GM04504 (cell line): ENCODE data around the gene DHRS7B.

ENCODE experiments used
- DNase-seq: peaks from one replicate; pipeline ENCODE4 v3.0.0-alpha.2; 2012; ENCODE audit warnings: low read depth

DHRS7B gene

DNA sequence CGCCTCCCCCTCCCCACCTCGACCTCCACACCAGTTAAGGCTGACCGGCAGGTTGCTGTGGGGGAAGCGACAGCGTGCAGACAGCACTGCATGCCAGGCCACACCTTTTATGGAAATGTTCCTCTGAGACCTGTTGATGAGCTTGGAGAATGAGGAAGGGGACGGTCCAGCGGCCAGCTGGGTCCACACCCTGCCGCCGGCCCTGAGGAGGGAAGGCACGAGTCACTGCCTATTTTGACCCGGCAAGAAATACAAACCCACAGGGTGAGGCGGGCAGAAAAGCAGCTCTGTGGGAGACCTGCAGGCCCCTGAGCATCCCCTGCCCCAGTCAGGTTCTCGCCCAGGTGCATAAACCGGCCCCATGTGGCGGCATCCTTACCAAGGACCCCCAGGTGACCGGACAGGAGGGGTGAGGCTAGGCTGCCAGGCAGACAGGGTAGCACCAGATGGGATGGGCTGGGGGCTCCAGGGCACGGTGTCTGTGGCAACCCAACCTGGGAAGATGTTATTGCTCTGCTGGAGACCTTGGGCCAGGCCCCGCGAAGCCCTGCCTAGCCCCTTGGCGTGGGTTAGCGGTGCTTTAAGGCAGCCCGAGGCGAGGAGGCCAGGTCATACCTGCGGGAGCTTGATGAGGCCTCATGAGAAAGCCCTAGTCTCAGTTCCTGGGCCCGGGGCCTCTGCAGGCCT is 113.7 kb downstream of the DHRS7B start:
- no peak for DNase-seq
